ENCODE results near the gene MCC.

Gene MCC

GRCh38 chr5:113493446-113493845 lies 5.2 kb upstream of the MCC start:
- H3K36me3 ChIP-seq (ENCODE audit: control insufficient read depth in 2 of 2, insufficient read depth in 2 of 2, low read length in 2 of 2): no peaks in the 10 kb centered on the region
- H3K27me3 ChIP-seq (ENCODE audit: control insufficient read depth in 2 of 2, insufficient read depth in 2 of 2, low read length in 2 of 2): peaks cover 8 to 14% of the 10 kb centered on the region in 2 donors
- no peak overlapping the region for H3K4me3 ChIP-seq (ENCODE audit: low read length in 2 of 2)
- H3K4me1 ChIP-seq (ENCODE audit: control insufficient read depth in 2 of 2, insufficient read depth in 2 of 2, low read length in 2 of 2): peaks cover 3 to 5% of the 10 kb centered on the region in 2 donors
- H3K27ac ChIP-seq (ENCODE audit: low read depth in 2 of 2, low read length in 2 of 2): no peak overlapping the region
- H3K9me3 ChIP-seq (ENCODE audit: control insufficient read depth in 2 of 2, low read length in 2 of 2): peaks cover 5% of the 10 kb centered on the region in 2 donors
- H3K9ac ChIP-seq (ENCODE audit: low read depth in 1 of 2, low read length in 2 of 2): no peak overlapping the region

GRCh38 chr5:113491022-113491421 lies 2.8 kb upstream of the MCC start:
- Histone ChIP-seq H3K4me1 (ENCODE audit: control insufficient read depth in 2 of 2, insufficient read depth in 2 of 2, low read length in 2 of 2) (peaks cover 5 to 9% of the 10 kb centered on the region in 2 donors), H3K9ac (ENCODE audit: low read depth in 1 of 2, low read length in 2 of 2) (no peak overlapping the region), H3K36me3 (ENCODE audit: control insufficient read depth in 2 of 2, insufficient read depth in 2 of 2, low read length in 2 of 2) (no peaks in the 10 kb centered on the region), H3K27me3 (ENCODE audit: control insufficient read depth in 2 of 2, insufficient read depth in 2 of 2, low read length in 2 of 2) (peaks cover 22 to 27% of the 10 kb centered on the region in 2 donors), H3K4me3 (ENCODE audit: low read length in 2 of 2) (no peak overlapping the region), H3K9me3 (ENCODE audit: control insufficient read depth in 2 of 2, low read length in 2 of 2) (peaks cover 5% of the 10 kb centered on the region in 2 donors), H3K27ac (ENCODE audit: low read depth in 2 of 2, low read length in 2 of 2) (no peak overlapping the region)

GRCh38 chr5:113490317-113490716 lies 2.1 kb upstream of the MCC start:
- Histone ChIP-seq H3K36me3 (ENCODE audit: control insufficient read depth in 2 of 2, insufficient read depth in 2 of 2, low read length in 2 of 2) (no peaks in the 10 kb centered on the region), H3K9me3 (ENCODE audit: control insufficient read depth in 2 of 2, low read length in 2 of 2) (peaks cover 5 to 7% of the 10 kb centered on the region in 2 donors), H3K4me1 (ENCODE audit: control insufficient read depth in 2 of 2, insufficient read depth in 2 of 2, low read length in 2 of 2) (peaks cover 5 to 9% of the 10 kb centered on the region in 2 donors), H3K4me3 (ENCODE audit: low read length in 2 of 2) (no peak overlapping the region), H3K27ac (ENCODE audit: low read depth in 2 of 2, low read length in 2 of 2) (no peak overlapping the region), H3K9ac (ENCODE audit: low read depth in 1 of 2, low read length in 2 of 2) (no peak overlapping the region), H3K27me3 (ENCODE audit: control insufficient read depth in 2 of 2, insufficient read depth in 2 of 2, low read length in 2 of 2) (peaks cover 27 to 28% of the 10 kb centered on the region in 2 donors)

- Histone ChIP-seq H3K4me1 (ENCODE audit: control insufficient read depth in 2 of 2, insufficient read depth in 2 of 2, low read length in 2 of 2) (peaks cover 5 to 9% of the 10 kb centered on the region in 2 donors), H3K4me3 (ENCODE audit: low read length in 2 of 2) (no peak overlapping the region), H3K36me3 (ENCODE audit: control insufficient read depth in 2 of 2, insufficient read depth in 2 of 2, low read length in 2 of 2) (no peaks in the 10 kb centered on the region), H3K27ac (ENCODE audit: low read depth in 2 of 2, low read length in 2 of 2) (no peak overlapping the region), H3K9me3 (ENCODE audit: control insufficient read depth in 2 of 2, low read length in 2 of 2) (peaks cover 5 to 7% of the 10 kb centered on the region in 2 donors), H3K27me3 (ENCODE audit: control insufficient read depth in 2 of 2, insufficient read depth in 2 of 2, low read length in 2 of 2) (peaks cover 27 to 31% of the 10 kb centered on the region in 2 donors), H3K9ac (ENCODE audit: low read depth in 1 of 2, low read length in 2 of 2) (no peak overlapping the region)
Observed at GRCh38 chr5:113489299-113489698, 1.0 kb upstream of the MCC start.

GRCh38 chr5:113488645-113489184 lies 462 bp upstream of the MCC start:
- H3K9me3 ChIP-seq (ENCODE audit: control insufficient read depth in 2 of 2, low read length in 2 of 2): peaks cover 5 to 7% of the 10 kb centered on the region in 2 donors
- H3K27ac ChIP-seq (ENCODE audit: low read depth in 2 of 2, low read length in 2 of 2): no peak overlapping the region
- peaks cover 5 to 9% of the 10 kb centered on the region in 2 donors for H3K4me1 ChIP-seq (ENCODE audit: control insufficient read depth in 2 of 2, insufficient read depth in 2 of 2, low read length in 2 of 2)
- H3K4me3 ChIP-seq (ENCODE audit: low read length in 2 of 2): peak overlapping the region; percentile 63 to 72
- H3K9ac ChIP-seq (ENCODE audit: low read depth in 1 of 2, low read length in 2 of 2): peak overlapping the region in 1 of 2 donors; percentile 3
- no peaks in the 10 kb centered on the region for H3K36me3 ChIP-seq (ENCODE audit: control insufficient read depth in 2 of 2, insufficient read depth in 2 of 2, low read length in 2 of 2)
- peaks cover 27 to 31% of the 10 kb centered on the region in 2 donors for H3K27me3 ChIP-seq (ENCODE audit: control insufficient read depth in 2 of 2, insufficient read depth in 2 of 2, low read length in 2 of 2)

- peaks cover 27 to 31% of the 10 kb centered on the region in 2 donors for H3K27me3 ChIP-seq (ENCODE audit: control insufficient read depth in 2 of 2, insufficient read depth in 2 of 2, low read length in 2 of 2)
- H3K9ac ChIP-seq (ENCODE audit: low read depth in 1 of 2, low read length in 2 of 2): peak overlapping the region in 1 of 2 donors; percentile 36
- no peak overlapping the region for H3K27ac ChIP-seq (ENCODE audit: low read depth in 2 of 2, low read length in 2 of 2)
Observed at GRCh38 chr5:113487416-113487780, 855 bp downstream of the MCC start.

GRCh38 chr5:113480243-113480642 lies 8.0 kb downstream of the MCC start:
- Histone ChIP-seq H3K9me3 (ENCODE audit: control insufficient read depth in 2 of 2, low read length in 2 of 2) (no peaks in the 10 kb centered on the region), H3K4me1 (ENCODE audit: control insufficient read depth in 2 of 2, insufficient read depth in 2 of 2, low read length in 2 of 2) (no peaks in the 10 kb centered on the region)

More at GRCh38 chr5:113487416-113487780, 855 bp downstream of the MCC start:
- Histone ChIP-seq H3K36me3 (ENCODE audit: control insufficient read depth in 2 of 2, insufficient read depth in 2 of 2, low read length in 2 of 2) (no peaks in the 10 kb centered on the region), H3K9me3 (ENCODE audit: control insufficient read depth in 2 of 2, low read length in 2 of 2) (peaks cover 5 to 7% of the 10 kb centered on the region in 2 donors), H3K4me3 (ENCODE audit: low read length in 2 of 2) (peak overlapping the region; percentile 63 to 72), H3K4me1 (ENCODE audit: control insufficient read depth in 2 of 2, insufficient read depth in 2 of 2, low read length in 2 of 2) (peaks cover 5 to 9% of the 10 kb centered on the region in 2 donors)

GRCh38 chr5:113478691-113479090 lies 9.6 kb downstream of the MCC start:
- Histone ChIP-seq H3K27ac (ENCODE audit: low read depth in 2 of 2, low read length in 2 of 2) (no peak overlapping the region), H3K9ac (ENCODE audit: low read depth in 1 of 2, low read length in 2 of 2) (no peak overlapping the region), H3K4me1 (ENCODE audit: control insufficient read depth in 2 of 2, insufficient read depth in 2 of 2, low read length in 2 of 2) (no peaks in the 10 kb centered on the region), H3K9me3 (ENCODE audit: control insufficient read depth in 2 of 2, low read length in 2 of 2) (no peaks in the 10 kb centered on the region), H3K27me3 (ENCODE audit: control insufficient read depth in 2 of 2, insufficient read depth in 2 of 2, low read length in 2 of 2) (no peaks in the 10 kb centered on the region), H3K4me3 (ENCODE audit: low read length in 2 of 2) (no peak overlapping the region), H3K36me3 (ENCODE audit: control insufficient read depth in 2 of 2, insufficient read depth in 2 of 2, low read length in 2 of 2) (no peaks in the 10 kb centered on the region)

More at GRCh38 chr5:113480243-113480642, 8.0 kb downstream of the MCC start:
- Histone ChIP-seq H3K36me3 (ENCODE audit: control insufficient read depth in 2 of 2, insufficient read depth in 2 of 2, low read length in 2 of 2) (no peaks in the 10 kb centered on the region), H3K4me3 (ENCODE audit: low read length in 2 of 2) (no peak overlapping the region), H3K9ac (ENCODE audit: low read depth in 1 of 2, low read length in 2 of 2) (no peak overlapping the region), H3K27me3 (ENCODE audit: control insufficient read depth in 2 of 2, insufficient read depth in 2 of 2, low read length in 2 of 2) (peaks cover 0 to 3% of the 10 kb centered on the region in 2 donors), H3K27ac (ENCODE audit: low read depth in 2 of 2, low read length in 2 of 2) (no peak overlapping the region)

- Histone ChIP-seq H3K9me3 (ENCODE audit: control insufficient read depth in 2 of 2, low read length in 2 of 2) (no peaks in the 10 kb centered on the region), H3K4me1 (ENCODE audit: control insufficient read depth in 2 of 2, insufficient read depth in 2 of 2, low read length in 2 of 2) (no peaks in the 10 kb centered on the region), H3K4me3 (ENCODE audit: low read length in 2 of 2) (no peak overlapping the region), H3K9ac (ENCODE audit: low read depth in 1 of 2, low read length in 2 of 2) (no peak overlapping the region), H3K27me3 (ENCODE audit: control insufficient read depth in 2 of 2, insufficient read depth in 2 of 2, low read length in 2 of 2) (no peaks in the 10 kb centered on the region), H3K36me3 (ENCODE audit: control insufficient read depth in 2 of 2, insufficient read depth in 2 of 2, low read length in 2 of 2) (no peaks in the 10 kb centered on the region), H3K27ac (ENCODE audit: low read depth in 2 of 2, low read length in 2 of 2) (no peak overlapping the region)
Observed at GRCh38 chr5:113474100-113474728, 14.0 kb downstream of the MCC start.

- H3K4me1 ChIP-seq (ENCODE audit: control insufficient read depth in 2 of 2, insufficient read depth in 2 of 2, low read length in 2 of 2): no peaks in the 10 kb centered on the region
- no peaks in the 10 kb centered on the region for H3K27me3 ChIP-seq (ENCODE audit: control insufficient read depth in 2 of 2, insufficient read depth in 2 of 2, low read length in 2 of 2)
- no peak overlapping the region for H3K9ac ChIP-seq (ENCODE audit: low read depth in 1 of 2, low read length in 2 of 2)
- H3K36me3 ChIP-seq (ENCODE audit: control insufficient read depth in 2 of 2, insufficient read depth in 2 of 2, low read length in 2 of 2): no peaks in the 10 kb centered on the region
- no peak overlapping the region for H3K27ac ChIP-seq (ENCODE audit: low read depth in 2 of 2, low read length in 2 of 2)
- H3K9me3 ChIP-seq (ENCODE audit: control insufficient read depth in 2 of 2, low read length in 2 of 2): no peaks in the 10 kb centered on the region
- H3K4me3 ChIP-seq (ENCODE audit: low read length in 2 of 2): no peak overlapping the region
Observed at GRCh38 chr5:113463032-113463431, 25.2 kb downstream of the MCC start.

Measured in mucosa of rectum (tissue), 2 donors.